Large intestine (tissue), 3 donors: ENCODE measurements around the gene PYGO2. TPM values are rescaled to one million over a fixed set of nuclear protein-coding genes. Genes with fewer than 3 reads are reported as not detected.
"Not testable (repeated sequence)": the region's sequence is repeated elsewhere in the genome, so short reads cannot be mapped to it uniquely, and the experiment has no call there.

Experiments used
- DNase-seq, 2 donors: peaks; one replicate each; pipeline versions ENCODE4 v3.0.0 to v3.0.0-alpha.2; 2013
- H3K27ac ChIP-seq: one replicate; pipeline ENCODE4 v1.5.1; 2013; ENCODE audit warnings: low read length
- H3K27me3 ChIP-seq: 2 replicates; pipeline ENCODE4 v1.6.1; 2013; ENCODE audit warnings: low read length; ENCODE audit not compliant: control insufficient read depth, insufficient read depth
- H3K36me3 ChIP-seq: 2 replicates; pipeline ENCODE4 v1.6.1; 2013; ENCODE audit warnings: low read length; ENCODE audit not compliant: control insufficient read depth, insufficient read depth
- H3K4me1 ChIP-seq: one replicate; pipeline ENCODE4 v1.6.1; 2013; ENCODE audit warnings: low read length; ENCODE audit not compliant: control insufficient read depth, insufficient read depth
- H3K4me3 ChIP-seq: one replicate; pipeline ENCODE4 v1.5.1; 2013; ENCODE audit warnings: low read length
- H3K9me3 ChIP-seq: one replicate; pipeline ENCODE4 v1.6.1; 2013; ENCODE audit warnings: mild to moderate bottlenecking, low read depth, low read length, moderate library complexity; ENCODE audit not compliant: control insufficient read depth
- WGBS: methylation state at CpG from one replicate; pipeline ENCODE4 v1.1.5; 2013; ENCODE audit warnings: low lambda C conversion rate; ENCODE audit not compliant: insufficient coverage; 5-methylcytosine and 5-hydroxymethylcytosine counted together
- polyA plus RNA-seq: library from polyadenylated mRNA; unstranded; fragments of 120-200 nt; gene quantifications from one replicate; pipeline ENCODE4 v1.2.1, GENCODE V29; 2013

The PYGO2 gene
- polyA plus RNA-seq, 1 donor: 32.0 TPM

GRCh38 chr1:154926201-154926600 lies 35.4 kb downstream of the PYGO2 start:
- Histone ChIP-seq H3K27ac (no peak overlapping the region), H3K9me3 (no peaks in the 10 kb centered on the region), H3K4me1 (peaks cover 4% of the 10 kb centered on the region), H3K4me3 (no peak overlapping the region), H3K27me3 (no peaks in the 10 kb centered on the region), H3K36me3 (peaks cover 63% of the 10 kb centered on the region)
- DNase-seq: no peak
- WGBS: no CpG with 5 or more reads among the region's 13 CpGs

- Histone ChIP-seq H3K4me1 (no peaks in the 10 kb centered on the region), H3K27me3 (no peaks in the 10 kb centered on the region), H3K27ac (no peak overlapping the region), H3K9me3 (no peaks in the 10 kb centered on the region), H3K36me3 (peaks cover 60% of the 10 kb centered on the region), H3K4me3 (no peak overlapping the region)
- no CpG with 5 or more reads among the region's 3 CpGs for WGBS
- no peak for DNase-seq
These were observed 36.0 kb downstream of the PYGO2 start for GRCh38 chr1:154925335-154926170.

- H3K27ac ChIP-seq: no peak overlapping the region
- H3K9me3 ChIP-seq: no peaks in the 10 kb centered on the region
- peaks cover 48% of the 10 kb centered on the region for H3K36me3 ChIP-seq
- no peaks in the 10 kb centered on the region for H3K27me3 ChIP-seq
- no peak overlapping the region for H3K4me3 ChIP-seq
- DNase-seq: no peak
- H3K4me1 ChIP-seq: no peaks in the 10 kb centered on the region
- no CpG with 5 or more reads among the region's 3 CpGs for WGBS
These were observed 37.9 kb downstream of the PYGO2 start for GRCh38 chr1:154923695-154924094.

GRCh38 chr1:154913273-154913672 lies 48.3 kb downstream of the PYGO2 start:
- 100% methylated on average over 2 of the region's 3 CpGs for WGBS
- Histone ChIP-seq H3K36me3 (no peaks in the 10 kb centered on the region), H3K4me3 (no peak overlapping the region), H3K9me3 (peaks cover 6% of the 10 kb centered on the region), H3K4me1 (no peaks in the 10 kb centered on the region), H3K27me3 (no peaks in the 10 kb centered on the region), H3K27ac (no peak overlapping the region)
- no peak for DNase-seq

GRCh38 chr1:154912755-154913154 lies 48.8 kb downstream of the PYGO2 start:
- Histone ChIP-seq H3K4me1 (no peaks in the 10 kb centered on the region), H3K36me3 (no peaks in the 10 kb centered on the region), H3K27ac (no peak overlapping the region), H3K4me3 (no peak overlapping the region), H3K9me3 (peaks cover 6% of the 10 kb centered on the region), H3K27me3 (no peaks in the 10 kb centered on the region)
- no peak for DNase-seq
- WGBS: no CpG with 5 or more reads among the region's 2 CpGs

GRCh38 chr1:154911691-154912550 lies 49.7 kb downstream of the PYGO2 start:
- DNase-seq: no peak
- no peak overlapping the region for H3K4me3 ChIP-seq
- H3K27ac ChIP-seq: no peak overlapping the region
- no peaks in the 10 kb centered on the region for H3K27me3 ChIP-seq
- no CpG with 5 or more reads among the region's 8 CpGs for WGBS
- H3K9me3 ChIP-seq: peaks cover 6% of the 10 kb centered on the region
- no peaks in the 10 kb centered on the region for H3K4me1 ChIP-seq
- no peaks in the 10 kb centered on the region for H3K36me3 ChIP-seq

GRCh38 chr1:154910851-154911250 lies 50.7 kb downstream of the PYGO2 start:
- no peak overlapping the region for H3K27ac ChIP-seq
- H3K9me3 ChIP-seq: peaks cover 6% of the 10 kb centered on the region
- H3K36me3 ChIP-seq: no peaks in the 10 kb centered on the region
- no peak for DNase-seq
- no peaks in the 10 kb centered on the region for H3K4me1 ChIP-seq
- WGBS: no CpG with 5 or more reads among the region's 5 CpGs
- H3K27me3 ChIP-seq: no peaks in the 10 kb centered on the region
- H3K4me3 ChIP-seq: no peak overlapping the region

- no peaks in the 10 kb centered on the region for H3K36me3 ChIP-seq
- WGBS: no CpG with 5 or more reads among the region's 5 CpGs
- DNase-seq: no peak
- H3K27ac ChIP-seq: no peak overlapping the region
- no peak overlapping the region for H3K4me3 ChIP-seq
- H3K4me1 ChIP-seq: no peaks in the 10 kb centered on the region
- peaks cover 6% of the 10 kb centered on the region for H3K9me3 ChIP-seq
- H3K27me3 ChIP-seq: no peaks in the 10 kb centered on the region
These were observed 52.6 kb downstream of the PYGO2 start for GRCh38 chr1:154908937-154909336.

GRCh38 chr1:154908129-154908528 lies 53.5 kb downstream of the PYGO2 start:
- WGBS: no CpG with 5 or more reads among the region's 3 CpGs
- not testable (repeated sequence) for H3K27ac ChIP-seq, DNase-seq, H3K9me3 ChIP-seq, H3K27me3 ChIP-seq, H3K4me3 ChIP-seq, H3K36me3 ChIP-seq, H3K4me1 ChIP-seq
